IMR-90 (cell line): ENCODE results near the gene SLC22A4.

ENCODE experiments used
- BHLHE40 ChIP-seq: fragments of 150-350 bp; IDR thresholded peaks from 2 replicates; pipeline ENCODE4 v1.6.1; 2016; ENCODE audit warnings: mild to moderate bottlenecking, low read depth, low read length
- CEBPB ChIP-seq: IDR thresholded peaks from 2 replicates; pipeline ENCODE4 v1.6.1; 2012; ENCODE audit warnings: low read depth, low read length, improper control_type of control experiment
- MAFK ChIP-seq: IDR thresholded peaks from 2 replicates; pipeline ENCODE4 v1.6.1; 2012; ENCODE audit warnings: low read depth, low read length, improper control_type of control experiment
- MAZ ChIP-seq: IDR thresholded peaks from 2 replicates; pipeline ENCODE4 v1.6.1; 2012; ENCODE audit warnings: low read depth, mild to moderate bottlenecking, low read length, improper control_type of control experiment, moderate library complexity, borderline replicate concordance
- MXI1 ChIP-seq: IDR thresholded peaks from 2 replicates; pipeline ENCODE4 v1.6.1; 2012; ENCODE audit warnings: low read depth, mild to moderate bottlenecking, low read length, moderate library complexity, borderline replicate concordance
- POLR2A ChIP-seq: IDR thresholded peaks from 2 replicates; pipeline ENCODE4 v1.6.1; 2012; ENCODE audit warnings: mild to moderate bottlenecking, low read depth, low read length
- RAD21 ChIP-seq: IDR thresholded peaks from 2 replicates; pipeline ENCODE4 v1.6.1; 2012; ENCODE audit warnings: low read length, improper control_type of control experiment
- RCOR1 ChIP-seq: IDR thresholded peaks from 2 replicates; pipeline ENCODE4 v1.6.1; 2012; ENCODE audit warnings: mild to moderate bottlenecking, low read length, improper control_type of control experiment; ENCODE audit not compliant: insufficient replicate concordance
- SMC3 ChIP-seq: fragments of 150-350 bp; IDR thresholded peaks from 2 replicates; pipeline ENCODE4 v1.6.1; 2016; ENCODE audit warnings: low read depth, mild to moderate bottlenecking, antibody characterized with exemption, low read length, moderate library complexity
- TF ChIP-seq, protein P1 (sequence below): conservative IDR thresholded peaks from 2 replicates; pipeline ENCODE4 v1.5.1; 2012; ENCODE audit warnings: mild to moderate bottlenecking, low read depth, low read length, improper control_type of control experiment
- TF ChIP-seq, protein P2 (sequence below): fragments of 150-350 bp; IDR thresholded peaks from 2 replicates; pipeline ENCODE4 v1.6.1; 2017; ENCODE audit warnings: mild to moderate bottlenecking, antibody characterized with exemption, low read length, low read depth

DNA sequence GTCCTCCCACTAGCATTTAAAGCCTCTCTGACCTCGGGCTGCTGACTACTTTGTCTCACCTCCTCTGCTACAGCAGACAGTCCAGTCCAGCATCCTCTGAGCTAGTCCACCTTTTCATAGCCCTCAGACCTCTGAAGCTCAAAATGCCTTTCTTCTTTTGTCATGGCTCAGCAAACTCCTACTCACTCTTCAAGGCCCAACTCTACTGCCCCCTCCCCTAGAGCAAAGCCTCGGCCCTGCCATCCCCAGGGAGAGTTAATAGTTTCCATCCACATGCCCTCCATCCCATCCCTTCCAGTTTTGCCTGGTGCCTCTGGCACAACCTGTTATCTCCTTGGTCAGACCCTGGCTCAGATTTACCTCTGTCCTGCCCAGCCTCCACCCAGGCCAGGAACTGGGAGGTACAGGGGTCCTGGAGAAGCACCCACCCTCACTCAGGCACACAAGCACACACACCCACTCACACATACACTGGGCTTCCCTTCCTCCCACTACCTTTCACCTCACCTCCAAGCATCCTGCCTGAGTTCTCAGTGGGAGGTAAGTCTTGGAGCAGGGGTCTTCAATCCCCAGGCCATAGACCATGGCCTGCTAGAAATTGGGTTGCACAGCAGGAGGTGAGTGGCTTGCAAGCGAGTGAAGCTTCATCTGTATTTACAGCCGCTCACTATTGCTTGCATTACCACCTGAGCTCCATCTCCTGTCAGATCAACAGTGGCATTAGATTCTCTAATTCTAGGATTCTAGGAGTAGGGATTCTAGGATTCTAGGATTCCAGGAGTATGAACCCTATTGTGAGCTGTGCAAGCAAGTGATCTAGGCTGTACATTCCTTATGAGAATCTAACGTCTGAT, 18.6 kb upstream of the SLC22A4 start:
- TF ChIP-seq, protein P1, sequence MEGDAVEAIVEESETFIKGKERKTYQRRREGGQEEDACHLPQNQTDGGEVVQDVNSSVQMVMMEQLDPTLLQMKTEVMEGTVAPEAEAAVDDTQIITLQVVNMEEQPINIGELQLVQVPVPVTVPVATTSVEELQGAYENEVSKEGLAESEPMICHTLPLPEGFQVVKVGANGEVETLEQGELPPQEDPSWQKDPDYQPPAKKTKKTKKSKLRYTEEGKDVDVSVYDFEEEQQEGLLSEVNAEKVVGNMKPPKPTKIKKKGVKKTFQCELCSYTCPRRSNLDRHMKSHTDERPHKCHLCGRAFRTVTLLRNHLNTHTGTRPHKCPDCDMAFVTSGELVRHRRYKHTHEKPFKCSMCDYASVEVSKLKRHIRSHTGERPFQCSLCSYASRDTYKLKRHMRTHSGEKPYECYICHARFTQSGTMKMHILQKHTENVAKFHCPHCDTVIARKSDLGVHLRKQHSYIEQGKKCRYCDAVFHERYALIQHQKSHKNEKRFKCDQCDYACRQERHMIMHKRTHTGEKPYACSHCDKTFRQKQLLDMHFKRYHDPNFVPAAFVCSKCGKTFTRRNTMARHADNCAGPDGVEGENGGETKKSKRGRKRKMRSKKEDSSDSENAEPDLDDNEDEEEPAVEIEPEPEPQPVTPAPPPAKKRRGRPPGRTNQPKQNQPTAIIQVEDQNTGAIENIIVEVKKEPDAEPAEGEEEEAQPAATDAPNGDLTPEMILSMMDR = no peak
- TF ChIP-seq BHLHE40 = no peak
- no peak for TF ChIP-seq MAZ
- TF ChIP-seq POLR2A = peak; percentile 52
- TF ChIP-seq CEBPB = no peak
- TF ChIP-seq RAD21 = no peak
- TF ChIP-seq, protein P2, sequence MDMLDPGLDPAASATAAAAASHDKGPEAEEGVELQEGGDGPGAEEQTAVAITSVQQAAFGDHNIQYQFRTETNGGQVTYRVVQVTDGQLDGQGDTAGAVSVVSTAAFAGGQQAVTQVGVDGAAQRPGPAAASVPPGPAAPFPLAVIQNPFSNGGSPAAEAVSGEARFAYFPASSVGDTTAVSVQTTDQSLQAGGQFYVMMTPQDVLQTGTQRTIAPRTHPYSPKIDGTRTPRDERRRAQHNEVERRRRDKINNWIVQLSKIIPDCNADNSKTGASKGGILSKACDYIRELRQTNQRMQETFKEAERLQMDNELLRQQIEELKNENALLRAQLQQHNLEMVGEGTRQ = no peak
- TF ChIP-seq MAFK = no peak
- TF ChIP-seq RCOR1 = no peak
- TF ChIP-seq SMC3 = no peak
- TF ChIP-seq MXI1 = no peak
